ENCODE measurements around the gene SORL1-AS1.

The SORL1-AS1 gene

GRCh38 chr11:121445071-121445768, 7.5 kb downstream of the SORL1-AS1 start:
- Histone ChIP-seq H3K36me3 (ENCODE audit: insufficient read depth in 1 of 2, low read depth in 1 of 2) (no peaks in the 10 kb centered on the region), H3K27me3 (ENCODE audit: insufficient read depth in 3 of 3, low read length in 2 of 3) (peaks cover 0 to 2% (median 0%) of the 10 kb centered on the region in 3 donors), H3K27ac (no peak overlapping the region), H3K9me3 (no peaks in the 10 kb centered on the region), H3K4me3 (no peak overlapping the region), H3K4me1 (no peaks in the 10 kb centered on the region)
- WGBS, 3 donors: 81 to 87% (median 83%) methylated on average over 14 of the region's 14 CpGs
- ATAC-seq (no peak), DNase-seq (no peak)
- TF ChIP-seq, protein P1, sequence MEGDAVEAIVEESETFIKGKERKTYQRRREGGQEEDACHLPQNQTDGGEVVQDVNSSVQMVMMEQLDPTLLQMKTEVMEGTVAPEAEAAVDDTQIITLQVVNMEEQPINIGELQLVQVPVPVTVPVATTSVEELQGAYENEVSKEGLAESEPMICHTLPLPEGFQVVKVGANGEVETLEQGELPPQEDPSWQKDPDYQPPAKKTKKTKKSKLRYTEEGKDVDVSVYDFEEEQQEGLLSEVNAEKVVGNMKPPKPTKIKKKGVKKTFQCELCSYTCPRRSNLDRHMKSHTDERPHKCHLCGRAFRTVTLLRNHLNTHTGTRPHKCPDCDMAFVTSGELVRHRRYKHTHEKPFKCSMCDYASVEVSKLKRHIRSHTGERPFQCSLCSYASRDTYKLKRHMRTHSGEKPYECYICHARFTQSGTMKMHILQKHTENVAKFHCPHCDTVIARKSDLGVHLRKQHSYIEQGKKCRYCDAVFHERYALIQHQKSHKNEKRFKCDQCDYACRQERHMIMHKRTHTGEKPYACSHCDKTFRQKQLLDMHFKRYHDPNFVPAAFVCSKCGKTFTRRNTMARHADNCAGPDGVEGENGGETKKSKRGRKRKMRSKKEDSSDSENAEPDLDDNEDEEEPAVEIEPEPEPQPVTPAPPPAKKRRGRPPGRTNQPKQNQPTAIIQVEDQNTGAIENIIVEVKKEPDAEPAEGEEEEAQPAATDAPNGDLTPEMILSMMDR (IDR thresholded peaks at IDR 0.05): no peak
- intact Hi-C loops (cut with DNase I): no loop called here

GRCh38 chr11:121444526-121444925, 8.2 kb downstream of the SORL1-AS1 start:
- no peaks in the 10 kb centered on the region for H3K27me3 ChIP-seq (ENCODE audit: insufficient read depth in 3 of 3, low read length in 2 of 3)
- TF ChIP-seq, protein P1 (IDR thresholded peaks at IDR 0.05): no peak
- no peaks in the 10 kb centered on the region for H3K9me3 ChIP-seq
- H3K36me3 ChIP-seq (ENCODE audit: insufficient read depth in 1 of 2, low read depth in 1 of 2): no peaks in the 10 kb centered on the region
- no peak overlapping the region for H3K27ac ChIP-seq
- ATAC-seq (no peak), DNase-seq (no peak)
- H3K4me1 ChIP-seq: no peaks in the 10 kb centered on the region
- WGBS, 3 donors: 73 to 78% (median 74%) methylated on average over 3 of the region's 3 CpGs
- no peak overlapping the region for H3K4me3 ChIP-seq
- intact Hi-C loops (cut with DNase I): no loop called here

DNA sequence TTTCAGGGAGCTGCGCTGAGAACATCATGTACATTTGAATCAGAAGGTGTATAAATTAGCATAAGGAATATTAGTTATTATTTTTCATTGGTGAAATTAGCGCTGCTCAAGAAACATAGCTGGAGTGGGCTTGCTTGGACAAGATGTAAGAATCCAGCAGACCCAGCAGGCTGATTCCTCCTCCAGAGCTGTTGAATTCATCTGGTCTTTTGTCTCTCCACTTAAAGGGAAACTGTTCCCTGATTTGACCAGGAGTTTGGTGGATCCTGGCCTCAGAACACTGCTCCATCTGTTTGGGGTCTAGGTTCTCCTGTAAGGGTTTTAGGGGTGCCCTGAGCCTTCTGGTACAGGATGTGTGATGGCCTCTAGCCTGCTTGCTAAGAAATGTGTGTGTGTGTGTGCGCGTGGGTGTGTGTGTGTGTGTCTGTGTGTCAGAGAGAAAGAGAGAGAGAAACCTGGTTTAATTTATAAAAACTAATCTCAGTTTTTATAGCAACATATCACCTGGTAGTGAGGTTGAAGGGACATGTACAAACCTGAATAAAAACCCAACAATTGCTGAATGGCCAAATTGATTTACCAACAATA, 9.0 kb downstream of the SORL1-AS1 start:
- TF ChIP-seq, protein P1 (IDR thresholded peaks at IDR 0.05): no peak
- ATAC-seq (no peak), DNase-seq (no peak)
- Histone ChIP-seq H3K4me1 (no peaks in the 10 kb centered on the region), H3K27me3 (ENCODE audit: insufficient read depth in 3 of 3, low read length in 2 of 3) (no peaks in the 10 kb centered on the region), H3K4me3 (no peak overlapping the region), H3K27ac (no peak overlapping the region), H3K36me3 (ENCODE audit: insufficient read depth in 1 of 2, low read depth in 1 of 2) (no peaks in the 10 kb centered on the region), H3K9me3 (no peaks in the 10 kb centered on the region)
- WGBS, 3 donors: 96 to 98% (median 96%) methylated on average over 4 of the region's 4 CpGs
- intact Hi-C loops (cut with DNase I): no loop called here

DNA sequence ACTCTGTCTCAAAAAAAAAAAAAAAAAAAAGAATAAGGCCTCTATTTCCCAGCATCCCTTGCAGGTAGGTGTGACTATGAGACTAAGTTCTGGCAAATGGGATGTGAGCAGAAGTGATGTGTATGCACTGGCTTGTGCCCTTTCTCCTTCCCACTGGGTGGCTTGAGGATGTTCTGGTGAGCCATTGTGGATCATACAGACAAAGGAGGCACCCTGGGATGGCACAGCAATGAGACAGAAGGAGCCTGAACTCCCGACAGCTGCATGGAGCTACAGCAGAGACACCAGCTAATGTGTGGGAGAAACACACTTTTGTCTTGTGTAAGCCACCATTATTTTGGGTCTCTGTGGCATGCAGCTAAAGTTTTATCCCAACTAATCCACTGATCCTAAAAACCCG, 11.2 kb downstream of the SORL1-AS1 start:
- H3K36me3 ChIP-seq (ENCODE audit: insufficient read depth in 1 of 2, low read depth in 1 of 2): no peaks in the 10 kb centered on the region
- no peak overlapping the region for H3K27ac ChIP-seq
- ATAC-seq (no peak), DNase-seq (no peak)
- H3K9me3 ChIP-seq: no peaks in the 10 kb centered on the region
- intact Hi-C loops (cut with DNase I): no loop called here
- TF ChIP-seq, protein P1 (IDR thresholded peaks at IDR 0.05): no peak
- 31 to 47% (median 35%) methylated on average over 2 of the region's 2 CpGs for WGBS, 3 donors
- no peaks in the 10 kb centered on the region for H3K27me3 ChIP-seq (ENCODE audit: insufficient read depth in 3 of 3, low read length in 2 of 3)
- H3K4me3 ChIP-seq: no peak overlapping the region
- H3K4me1 ChIP-seq: no peaks in the 10 kb centered on the region

GRCh38 chr11:121439759-121440158, 13.0 kb downstream of the SORL1-AS1 start:
- TF ChIP-seq, protein P1 (IDR thresholded peaks at IDR 0.05): no peak
- no peaks in the 10 kb centered on the region for H3K4me1 ChIP-seq
- ATAC-seq: no peak
- no peaks in the 10 kb centered on the region for H3K27me3 ChIP-seq (ENCODE audit: insufficient read depth in 3 of 3, low read length in 2 of 3)
- no peak overlapping the region for H3K27ac ChIP-seq
- intact Hi-C loops (cut with DNase I): no loop called here
- H3K36me3 ChIP-seq (ENCODE audit: insufficient read depth in 1 of 2, low read depth in 1 of 2): no peaks in the 10 kb centered on the region
- H3K9me3 ChIP-seq: no peaks in the 10 kb centered on the region
- DNase-seq: no peak
- no peak overlapping the region for H3K4me3 ChIP-seq
